Neural progenitor cell (in vitro differentiated cells): ENCODE data around the gene KCNQ1. TPM values are rescaled to one million over a fixed set of nuclear protein-coding genes. Genes with fewer than 3 reads are reported as not detected.
A peak's percentile ranks its signal among the peaks of the same experiment; 100 is the strongest.

Source experiments
- DNase-seq: peaks from one replicate; pipeline ENCODE4 v3.0.0-alpha.2; 2016; ENCODE audit warnings: low spot score
- H2AFZ ChIP-seq: fragments of 200-600 bp; sonication (generic); replicated peaks from 2 replicates; pipeline ENCODE4 v1.6.1; 2016; ENCODE audit warnings: antibody characterized with exemption
- H3F3A ChIP-seq: fragments of 200-600 bp; sonication (generic); 2 replicates; pipeline ENCODE4 v1.6.1; 2016; ENCODE audit warnings: antibody characterized with exemption, low read depth
- H3K27ac ChIP-seq: fragments of 200-600 bp; sonication (generic); 2 replicates; pipeline ENCODE4 v1.5.1; 2016; ENCODE audit warnings: mild to moderate bottlenecking
- H3K27me3 ChIP-seq: fragments of 200-600 bp; sonication (generic); 2 replicates; pipeline ENCODE4 v1.6.1; 2016; ENCODE audit warnings: mild to moderate bottlenecking, moderate library complexity
- H3K36me3 ChIP-seq: fragments of 200-600 bp; sonication (generic); 2 replicates; pipeline ENCODE4 v1.5.1; 2016
- H3K4me1 ChIP-seq: fragments of 200-600 bp; sonication (generic); 2 replicates; pipeline ENCODE4 v1.6.1; 2016; ENCODE audit warnings: mixed run types
- H3K4me2 ChIP-seq: fragments of 200-600 bp; sonication (generic); 2 replicates; pipeline ENCODE4 v1.6.1; 2016
- H3K4me3 ChIP-seq: fragments of 200-600 bp; sonication (generic); 2 replicates; pipeline ENCODE4 v1.5.1; 2016
- H3K79me2 ChIP-seq: fragments of 200-600 bp; sonication (generic); 2 replicates; pipeline ENCODE4 v1.6.1; 2016; ENCODE audit warnings: low read depth
- H3K9ac ChIP-seq: fragments of 200-600 bp; sonication (generic); 2 replicates; pipeline ENCODE4 v1.6.1; 2016
- H3K9me3 ChIP-seq: fragments of 200-600 bp; sonication (generic); 2 replicates; pipeline ENCODE4 v1.5.1; 2016; ENCODE audit warnings: low read depth
- H4K20me1 ChIP-seq: fragments of 200-600 bp; sonication (generic); 2 replicates; pipeline ENCODE4 v1.6.1; 2016; ENCODE audit warnings: low read depth
- H3K27ac Mint-ChIP-seq: 3 replicates; pipeline ENCODE4 v1.8.0; 2021; ENCODE audit warnings: mixed read lengths
- H3K27me3 Mint-ChIP-seq: 2 replicates; pipeline ENCODE4 v1.8.0; 2022; ENCODE audit warnings: low read depth, mild to moderate bottlenecking, inconsistent platforms, moderate library complexity, mixed read lengths; ENCODE audit not compliant: insufficient read depth
- H3K36me3 Mint-ChIP-seq: 3 replicates; pipeline ENCODE4 v1.8.0; 2021; ENCODE audit warnings: mixed read lengths
- H3K4me1 Mint-ChIP-seq: 3 replicates; pipeline ENCODE4 v1.8.0; 2021; ENCODE audit warnings: mixed read lengths
- H3K4me3 Mint-ChIP-seq: 3 replicates; pipeline ENCODE4 v1.8.0; 2021; ENCODE audit warnings: mild to moderate bottlenecking, moderate library complexity, mixed read lengths
- H3K9me3 Mint-ChIP-seq: 3 replicates; pipeline ENCODE4 v1.8.0; 2020; ENCODE audit warnings: mixed read lengths
- EZH2 ChIP-seq: fragments of 200-600 bp; sonication (generic); IDR thresholded peaks from 2 replicates; pipeline ENCODE4 v1.6.1; 2017; ENCODE audit warnings: antibody characterized with exemption, mild to moderate bottlenecking, moderate library complexity
- EZH2phosphoT487 ChIP-seq: fragments of 200-600 bp; sonication (generic); IDR thresholded peaks from 2 replicates; pipeline ENCODE4 v1.6.1; 2017; ENCODE audit warnings: antibody characterized with exemption
- total RNA-seq: library from RNA; depleted of rRNA; stranded (reverse); fragments of >200 nt; gene quantifications from 2 replicates; pipeline ENCODE4 v1.2.3, GENCODE V29; 2015; ENCODE audit warnings: low replicate concordance
- TF ChIP-seq, protein P1 (sequence below): fragments of 200-600 bp; sonication (generic); IDR thresholded peaks from 2 replicates; pipeline ENCODE4 v1.5.1; 2017; ENCODE audit warnings: antibody characterized with exemption, mild to moderate bottlenecking

KCNQ1 gene
- total RNA-seq, 1 donor from 2014 or later: 0.11 TPM

DNA sequence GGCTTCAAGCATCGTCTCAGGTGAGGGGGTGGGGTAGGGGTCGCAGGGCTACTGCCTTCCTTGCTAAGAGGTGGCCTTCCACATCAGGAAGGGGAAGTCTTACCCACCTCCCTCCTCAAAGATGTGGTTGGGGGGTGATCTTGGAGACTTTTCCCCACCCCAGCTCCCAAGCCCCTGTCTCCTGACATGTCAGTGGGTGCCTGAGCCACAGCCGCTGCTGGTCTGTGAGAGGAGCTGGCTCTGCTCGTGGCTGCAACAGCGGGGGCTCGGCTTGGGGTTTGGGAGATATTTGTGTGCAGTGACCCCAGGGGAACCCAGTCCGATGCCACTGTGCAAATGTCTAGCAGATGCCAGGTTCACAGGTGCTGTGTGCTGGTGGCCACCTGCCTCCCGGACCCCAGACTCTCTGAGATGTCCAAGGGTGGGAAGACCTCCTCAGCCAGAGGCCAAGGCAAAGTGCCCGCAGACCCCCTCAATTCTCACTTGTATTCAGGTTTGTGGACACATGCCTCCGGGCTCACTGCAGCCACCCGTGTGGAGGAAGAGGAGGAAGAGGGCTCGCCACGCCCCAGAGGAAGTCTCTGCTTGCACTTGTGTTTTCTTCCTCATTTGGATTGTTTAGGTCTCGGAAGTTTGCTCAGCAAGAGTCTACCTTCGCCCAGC is 1.9 kb downstream of the KCNQ1 start:
- peaks cover 98% of the 10 kb centered on the region for H3K27me3 ChIP-seq

DNA sequence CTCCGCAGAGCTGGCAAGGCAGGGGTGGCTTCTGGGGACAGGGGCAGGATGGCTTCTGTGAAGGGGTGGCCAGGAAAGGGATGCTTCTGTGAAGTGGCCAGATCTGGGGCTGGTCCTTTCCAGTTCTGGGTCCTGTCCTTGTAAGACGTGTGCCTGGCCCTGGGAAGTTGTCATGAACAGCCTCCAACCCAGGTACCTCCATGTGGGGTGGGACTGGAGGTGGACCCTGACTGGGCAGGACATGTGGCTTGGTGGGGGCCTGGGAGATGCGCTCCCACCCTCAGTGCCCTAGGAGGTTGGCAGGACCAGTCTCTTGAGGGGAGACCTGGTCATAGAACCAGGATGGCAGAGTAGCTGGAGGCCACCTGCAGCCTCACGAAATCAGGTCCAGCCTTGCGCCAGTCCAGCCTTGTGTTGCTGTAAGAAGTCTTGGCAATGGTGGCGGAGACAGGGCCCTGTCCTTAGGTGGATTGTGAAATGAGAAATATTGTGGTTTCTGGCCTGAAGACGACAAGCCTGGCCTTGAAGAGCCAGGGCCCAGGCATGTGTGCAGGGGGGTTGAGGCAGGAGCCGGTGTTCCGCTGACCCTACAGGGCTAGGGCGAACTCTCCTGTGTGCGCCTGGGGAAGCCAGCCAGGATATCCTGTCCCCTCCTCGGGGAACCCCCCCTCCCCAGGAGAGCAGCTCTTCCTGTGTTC is 2.6 kb downstream of the KCNQ1 start:
- H3K4me1 ChIP-seq: no peaks in the 10 kb centered on the region
- peaks cover 33% of the 10 kb centered on the region for H3K27me3 Mint-ChIP-seq
- H3K27ac ChIP-seq: no peak overlapping the region
- H4K20me1 ChIP-seq: no peaks in the 10 kb centered on the region
- no peak overlapping the region for H3K4me2 ChIP-seq
- H3K36me3 ChIP-seq: no peaks in the 10 kb centered on the region
- H3F3A ChIP-seq: no peaks in the 10 kb centered on the region
- no peak overlapping the region for H3K4me3 ChIP-seq
- DNase-seq: no peak
- H3K4me1 Mint-ChIP-seq: peaks cover 5% of the 10 kb centered on the region
- peaks cover 9% of the 10 kb centered on the region for H3K9me3 Mint-ChIP-seq
- H2AFZ ChIP-seq: no peak overlapping the region
- TF ChIP-seq, protein P1, sequence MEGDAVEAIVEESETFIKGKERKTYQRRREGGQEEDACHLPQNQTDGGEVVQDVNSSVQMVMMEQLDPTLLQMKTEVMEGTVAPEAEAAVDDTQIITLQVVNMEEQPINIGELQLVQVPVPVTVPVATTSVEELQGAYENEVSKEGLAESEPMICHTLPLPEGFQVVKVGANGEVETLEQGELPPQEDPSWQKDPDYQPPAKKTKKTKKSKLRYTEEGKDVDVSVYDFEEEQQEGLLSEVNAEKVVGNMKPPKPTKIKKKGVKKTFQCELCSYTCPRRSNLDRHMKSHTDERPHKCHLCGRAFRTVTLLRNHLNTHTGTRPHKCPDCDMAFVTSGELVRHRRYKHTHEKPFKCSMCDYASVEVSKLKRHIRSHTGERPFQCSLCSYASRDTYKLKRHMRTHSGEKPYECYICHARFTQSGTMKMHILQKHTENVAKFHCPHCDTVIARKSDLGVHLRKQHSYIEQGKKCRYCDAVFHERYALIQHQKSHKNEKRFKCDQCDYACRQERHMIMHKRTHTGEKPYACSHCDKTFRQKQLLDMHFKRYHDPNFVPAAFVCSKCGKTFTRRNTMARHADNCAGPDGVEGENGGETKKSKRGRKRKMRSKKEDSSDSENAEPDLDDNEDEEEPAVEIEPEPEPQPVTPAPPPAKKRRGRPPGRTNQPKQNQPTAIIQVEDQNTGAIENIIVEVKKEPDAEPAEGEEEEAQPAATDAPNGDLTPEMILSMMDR: no peak
- TF ChIP-seq EZH2phosphoT487 (no peak), EZH2 (no peak)
- H3K4me3 Mint-ChIP-seq: peak overlapping the region; percentile 24
- no peaks in the 10 kb centered on the region for H3K79me2 ChIP-seq
- no peak overlapping the region for H3K27ac Mint-ChIP-seq
- H3K36me3 Mint-ChIP-seq: no peaks in the 10 kb centered on the region
- H3K27me3 ChIP-seq: peaks cover 98% of the 10 kb centered on the region
- H3K9me3 ChIP-seq: no peaks in the 10 kb centered on the region
- no peak overlapping the region for H3K9ac ChIP-seq

More for the DNA sequence above, 1.9 kb downstream of the KCNQ1 start:
- DNase-seq: no peak
- H3K36me3 ChIP-seq: no peaks in the 10 kb centered on the region
- no peak overlapping the region for H3K4me3 ChIP-seq
- H4K20me1 ChIP-seq: no peaks in the 10 kb centered on the region
- no peak overlapping the region for H3K27ac ChIP-seq
- H3K79me2 ChIP-seq: no peaks in the 10 kb centered on the region
- H3K9me3 ChIP-seq: no peaks in the 10 kb centered on the region
- H2AFZ ChIP-seq: no peak overlapping the region
- Mint-ChIP-seq H3K4me3 (peak overlapping the region; percentile 24), H3K27ac (no peak overlapping the region), H3K9me3 (peaks cover 10% of the 10 kb centered on the region), H3K27me3 (peaks cover 39% of the 10 kb centered on the region), H3K36me3 (no peaks in the 10 kb centered on the region), H3K4me1 (no peaks in the 10 kb centered on the region)
- no peak for TF ChIP-seq EZH2phosphoT487
- TF ChIP-seq EZH2: no peak
- TF ChIP-seq, protein P1: no peak
- H3F3A ChIP-seq: no peaks in the 10 kb centered on the region
- H3K9ac ChIP-seq: no peak overlapping the region
- H3K4me2 ChIP-seq: no peak overlapping the region
- H3K4me1 ChIP-seq: no peaks in the 10 kb centered on the region

DNA sequence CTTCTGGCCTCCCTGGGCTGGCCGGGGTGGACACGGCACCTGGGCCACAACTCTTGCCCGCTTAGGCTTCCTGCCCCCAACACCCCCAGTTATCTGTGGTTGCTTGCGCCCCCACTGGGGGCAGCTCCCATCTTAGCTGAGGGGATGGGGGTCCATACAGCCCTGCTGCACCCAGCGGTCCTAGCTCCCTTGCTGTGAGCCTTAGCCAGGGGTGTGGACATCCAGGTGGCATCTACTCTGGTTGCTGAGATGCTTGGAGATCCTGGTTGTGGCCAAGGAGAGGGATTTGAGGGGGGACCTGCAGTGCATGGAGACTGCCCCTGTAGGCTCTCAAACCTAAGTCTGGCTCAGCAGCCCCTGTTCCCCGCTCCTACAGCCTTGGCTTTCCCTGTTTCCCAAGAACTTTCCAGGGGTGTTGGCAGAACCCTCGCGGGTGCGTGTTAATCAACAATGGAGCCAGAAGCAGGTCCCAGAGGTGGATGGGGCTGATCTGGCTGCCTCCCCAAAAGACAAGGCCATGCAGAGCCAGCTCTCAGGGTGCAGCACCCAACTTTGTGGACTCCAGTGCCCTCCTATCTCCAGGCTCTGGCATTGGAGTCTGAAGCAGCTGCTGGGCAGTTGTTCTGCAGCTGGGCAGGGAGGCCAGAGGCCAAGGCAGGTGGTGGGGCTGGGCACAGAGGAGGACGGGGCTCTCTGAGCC is 3.3 kb downstream of the KCNQ1 start:
- H3K4me1 ChIP-seq: no peaks in the 10 kb centered on the region
- no peak overlapping the region for H3K27ac Mint-ChIP-seq
- H3K4me2 ChIP-seq: no peak overlapping the region
- H3K27ac ChIP-seq: no peak overlapping the region
- DNase-seq: no peak
- H3K4me1 Mint-ChIP-seq: peaks cover 10% of the 10 kb centered on the region
- H3K27me3 ChIP-seq: peaks cover 98% of the 10 kb centered on the region
- no peaks in the 10 kb centered on the region for H4K20me1 ChIP-seq
- peaks cover 27% of the 10 kb centered on the region for H3K27me3 Mint-ChIP-seq
- no peaks in the 10 kb centered on the region for H3K36me3 Mint-ChIP-seq
- no peaks in the 10 kb centered on the region for H3K79me2 ChIP-seq
- no peak overlapping the region for H3K9ac ChIP-seq
- H3K36me3 ChIP-seq: no peaks in the 10 kb centered on the region
- no peaks in the 10 kb centered on the region for H3F3A ChIP-seq
- H3K4me3 ChIP-seq: no peak overlapping the region
- H3K9me3 Mint-ChIP-seq: peaks cover 4% of the 10 kb centered on the region
- TF ChIP-seq EZH2phosphoT487 (no peak), EZH2 (no peak)
- TF ChIP-seq, protein P1: no peak
- H3K9me3 ChIP-seq: no peaks in the 10 kb centered on the region
- H3K4me3 Mint-ChIP-seq: no peak overlapping the region
- H2AFZ ChIP-seq: no peak overlapping the region
